Esophagus squamous epithelium (tissue), 5 donors: Measurements from ENCODE around the gene SEC14L5. TPM values are rescaled to one million over a fixed set of nuclear protein-coding genes. Genes with fewer than 3 reads are reported as not detected.
"Not testable (repeated sequence)": the region's sequence is repeated elsewhere in the genome, so short reads cannot be mapped to it uniquely, and the experiment has no call there.

Experiments
- DNase-seq: peaks from one replicate; lab custom pipeline; 2025; lab: John Stamatoyannopoulos, UW
- H3K27ac ChIP-seq, 4 donors: fragments of 200-600 bp; sonication (generic); one replicate each; pipeline ENCODE4 v1.5.1; 2016 to 2019; ENCODE audit warnings: mild to moderate bottlenecking in 1 of 4
- H3K27me3 ChIP-seq, 4 donors: fragments of 200-600 bp; sonication (generic); 1 replicate in 3 of 4; 2 replicates in 1 of 4; pipeline versions ENCODE4 v1.5.1 to v1.6.0; 2017 to 2021; ENCODE audit warnings: antibody characterized with exemption in 1 of 4
- H3K36me3 ChIP-seq, 3 donors: fragments of 200-600 bp; sonication (generic); one replicate each; pipeline ENCODE4 v1.5.1; 2016 to 2019
- H3K4me1 ChIP-seq, 3 donors: fragments of 200-600 bp; sonication (generic); one replicate each; pipeline ENCODE4 v1.5.1; 2017 to 2019
- H3K4me3 ChIP-seq, 4 donors: fragments of 200-600 bp; sonication (generic); 1 replicate in 3 of 4; 2 replicates in 1 of 4; pipeline ENCODE4 v1.5.1; 2016 to 2019; ENCODE audit warnings: mild to moderate bottlenecking in 2 of 4, moderate library complexity in 1 of 4
- H3K9me3 ChIP-seq, 3 donors: fragments of 200-600 bp; sonication (generic); one replicate each; pipeline ENCODE4 v1.5.1; 2016 to 2019
- CTCF ChIP-seq, 6 experiments: fragments of 450-650 bp in 4 of 6; fragments of 200-600 bp in 2 of 6; sonication (generic) in 2 of 6; IDR thresholded peaks; one replicate each; pipeline ENCODE4 v1.5.1; 2016 to 2019; ENCODE audit warnings: antibody characterized with exemption in 6 of 6, mild to moderate bottlenecking in 4 of 6, moderate library complexity in 4 of 6
- POLR2A ChIP-seq, 4 donors: fragments of 450-650 bp; IDR thresholded peaks; one replicate each; pipeline ENCODE4 v1.6.1; 2017; ENCODE audit warnings: antibody characterized with exemption in 4 of 4, mild to moderate bottlenecking in 4 of 4, moderate library complexity in 3 of 4
- WGBS, 2 donors: methylation state at CpG; one replicate each; pipeline ENCODE4 v1.1.5; 2018; 5-methylcytosine and 5-hydroxymethylcytosine counted together
- intact Hi-C: fragments of 100-400 bp; cut with DNase I; formaldehyde crosslinking; loops from one replicate; pipeline ENCODE4 v1.15.0; 2022
- total RNA-seq, 4 donors: library from RNA; depleted of rRNA; stranded (reverse); fragments of >200 nt; gene quantifications; one replicate each; pipeline ENCODE4 v1.1.0, GENCODE V29; 2016
- donor health status: DM: yes; HTN: yes; CAD: no.

The SEC14L5 gene
- total RNA-seq, 4 donors from 2014 or later = 0.22 to 5.6 (median 0.49) TPM

- TF ChIP-seq POLR2A (IDR thresholded peaks at IDR 0.05) (no peak), CTCF (IDR thresholded peaks at IDR 0.05) (no peak)
- no peaks in the 10 kb centered on the region for H3K36me3 ChIP-seq
- H3K9me3 ChIP-seq = no peaks in the 10 kb centered on the region
- peaks cover 10 to 43% (median 20%) of the 10 kb centered on the region in 3 donors for H3K4me1 ChIP-seq
- no peak for DNase-seq
- peaks cover 0 to 16% (median 0%) of the 10 kb centered on the region in 4 donors for H3K27me3 ChIP-seq
- WGBS, 2 donors = 32 to 34% methylated on average over 18 to 24 of the region's 29 CpGs
- intact Hi-C loops = loop anchor here (10.0 kb wide), 1 partner anchor 264 kb away; the partner anchor contains the start of gene NUDT16L1
- H3K4me3 ChIP-seq = peak overlapping the region; percentile 11 to 75 (median 52)
- H3K27ac ChIP-seq = no peak overlapping the region
These were observed 644 bp downstream of the SEC14L5 start for GRCh38 chr16:4958510-4959438.

- Histone ChIP-seq H3K9me3 (no peaks in the 10 kb centered on the region), H3K27ac (no peak overlapping the region), H3K27me3 (peaks cover 0 to 16% (median 0%) of the 10 kb centered on the region in 4 donors), H3K36me3 (no peaks in the 10 kb centered on the region), H3K4me3 (no peak overlapping the region), H3K4me1 (peaks cover 10 to 34% (median 20%) of the 10 kb centered on the region in 3 donors)
- DNase-seq = no peak
- WGBS, 2 donors = 67 to 76% methylated on average over 3 to 6 of the region's 6 CpGs
- no peak for TF ChIP-seq CTCF (IDR thresholded peaks at IDR 0.05)
- intact Hi-C loops = no loop called here
These were observed 2.4 kb downstream of the SEC14L5 start for GRCh38 chr16:4960579-4960978.

GRCh38 chr16:4962716-4963115, 4.6 kb downstream of the SEC14L5 start:
- H3K4me1 ChIP-seq = peaks cover under 1 to 13% (median 7%) of the 10 kb centered on the region in 3 donors
- DNase-seq = no peak
- intact Hi-C loops = no loop called here
- peaks cover 0 to 16% (median 0%) of the 10 kb centered on the region in 4 donors for H3K27me3 ChIP-seq
- H3K36me3 ChIP-seq = no peaks in the 10 kb centered on the region
- no peak for TF ChIP-seq POLR2A (IDR thresholded peaks at IDR 0.05)
- TF ChIP-seq CTCF (IDR thresholded peaks at IDR 0.05) = no peak
- 51 to 68% methylated on average over 6 to 7 of the region's 7 CpGs for WGBS, 2 donors
- no peak overlapping the region for H3K4me3 ChIP-seq
- H3K9me3 ChIP-seq = no peaks in the 10 kb centered on the region
- H3K27ac ChIP-seq = no peak overlapping the region

- intact Hi-C loops, DNase-seq, H3K9me3 ChIP-seq, H3K27ac ChIP-seq, H3K4me1 ChIP-seq, H3K4me3 ChIP-seq, H3K36me3 ChIP-seq: not testable (repeated sequence)
- WGBS, 2 donors = 72 to 78% methylated on average over 7 of the region's 7 CpGs
- H3K27me3 ChIP-seq = peaks cover 0 to 16% (median 0%) of the 10 kb centered on the region in 4 donors
These were observed 5.4 kb downstream of the SEC14L5 start for GRCh38 chr16:4963527-4963926.

GRCh38 chr16:4966736-4967453, 8.8 kb downstream of the SEC14L5 start:
- DNase-seq = no peak
- Histone ChIP-seq H3K4me3 (no peak overlapping the region), H3K9me3 (no peaks in the 10 kb centered on the region), H3K27me3 (no peaks in the 10 kb centered on the region), H3K36me3 (no peaks in the 10 kb centered on the region), H3K4me1 (no peaks in the 10 kb centered on the region), H3K27ac (no peak overlapping the region)
- WGBS, 2 donors = 53 to 73% methylated on average over 3 to 10 of the region's 10 CpGs
- intact Hi-C loops = no loop called here
- TF ChIP-seq CTCF (IDR thresholded peaks at IDR 0.05) (no peak), POLR2A (IDR thresholded peaks at IDR 0.05) (no peak)

GRCh38 chr16:4968278-4968677, 10.1 kb downstream of the SEC14L5 start:
- intact Hi-C loops, H3K36me3 ChIP-seq, H3K9me3 ChIP-seq, H3K4me1 ChIP-seq, H3K27me3 ChIP-seq, H3K27ac ChIP-seq, DNase-seq, H3K4me3 ChIP-seq: not testable (repeated sequence)
- 82 to 85% methylated on average over 12 of the region's 12 CpGs for WGBS, 2 donors
